HCT116 (cell line): ENCODE measurements around the gene TMEM51. TPM values are rescaled to one million over a fixed set of nuclear protein-coding genes. Genes with fewer than 3 reads are reported as not detected.

Experiments
- ATAC-seq: fragments of 200-7000 bp; cut with Tn5 transposase; 2 replicates; pipeline ENCODE4 v1.9.1; 2020; ENCODE audit warnings: mild to moderate bottlenecking, moderate library complexity
- BruUV-seq: library from RNA; stranded (reverse); fragments of 400-500 nt; replicated peaks from 2 replicates; lab custom pipeline; 2021; lab: Mats Ljungman, UMichigan
- CTCF ChIA-PET: fragments of 300-600 bp; sonication (Branson Sonifier 250); formaldehyde crosslinking; loops from one replicate; lab custom pipeline; 2021; ENCODE audit warnings: antibody characterized with exemption; lab: Charles Lee
- POLR2A ChIA-PET: fragments of 300-600, 350-600 bp; sonication (Branson Sonifier 250); formaldehyde crosslinking; loops from one replicate; lab custom pipeline; 2021; ENCODE audit warnings: antibody characterized with exemption; lab: Charles Lee
- RAD21 ChIA-PET, 2 experiments: fragments of 300-600 bp; sonication (Branson Sonifier 250); formaldehyde crosslinking; loops; one replicate each; lab custom pipeline; 2023; ENCODE audit warnings: low total read pairs in 2 of 2; ENCODE audit not compliant: uncharacterized antibody in 2 of 2, unreplicated experiment in 2 of 2, low non-redundant PET in 1 of 2; lab: Charles Lee
- DNase-seq: peaks from one replicate; pipeline ENCODE4 v3.0.0-alpha.2; 2010; ENCODE audit warnings: low read depth, low spot score
- H2AFZ ChIP-seq: fragments of 200-600 bp; shearing (Covaris generic), sonication (generic); 2 replicates; pipeline ENCODE4 v1.6.1; 2017; ENCODE audit warnings: low read depth, mixed run types, mixed read lengths, antibody characterized with exemption, low read length; ENCODE audit not compliant: poor library complexity, severe bottlenecking
- H3K27ac ChIP-seq: 2 replicates; pipeline ENCODE4 v1.5.1; 2012; ENCODE audit warnings: low read depth, low read length
- H3K27me3 ChIP-seq: fragments of 200-600 bp; sonication (generic); 2 replicates; pipeline ENCODE4 v1.6.1; 2016; ENCODE audit warnings: mixed run types, low read length, mixed read lengths; ENCODE audit not compliant: insufficient read depth
- H3K36me3 ChIP-seq, 2 experiments: fragments of 200-500 bp in 1 of 2; fragments of 200-600 bp in 1 of 2; sonication (Bioruptor generic) in 1 of 2; sonication (generic) in 1 of 2; 2 replicates each; pipeline versions ENCODE4 v1.5.1 to v1.6.1; 2014 to 2016; ENCODE audit warnings: low read length in 2 of 2, inconsistent platforms in 1 of 2, mixed read lengths in 1 of 2, mixed run types in 1 of 2; ENCODE audit not compliant: insufficient read depth in 2 of 2, control insufficient read depth in 1 of 2
- H3K4me1 ChIP-seq, 2 experiments: fragments of 200-600 bp in 1 of 2; sonication (generic) in 1 of 2; 2 replicates each; pipeline versions ENCODE4 v1.5.1 to v1.6.1; 2012 to 2017; ENCODE audit warnings: low read length in 2 of 2, inconsistent platforms in 1 of 2, mild to moderate bottlenecking in 1 of 2, mixed read lengths in 1 of 2, mixed run types in 1 of 2, moderate library complexity in 1 of 2; ENCODE audit not compliant: insufficient read depth in 2 of 2, control insufficient read depth in 1 of 2
- H3K4me2 ChIP-seq: fragments of 200-600 bp; sonication (generic); 2 replicates; pipeline ENCODE4 v1.6.1; 2017; ENCODE audit warnings: mixed run types, low read length, mixed read lengths
- H3K4me3 ChIP-seq, 2 experiments: fragments of 200-600 bp in 1 of 2; sonication (generic) in 1 of 2; replicated peaks in 1 of 2; 2 replicates each; pipeline ENCODE4 v1.5.1; 2011 to 2016; ENCODE audit warnings: low read length in 2 of 2, control low read depth in 1 of 2, low read depth in 1 of 2, mild to moderate bottlenecking in 1 of 2, mixed read lengths in 1 of 2, mixed run types in 1 of 2
- H3K79me2 ChIP-seq: fragments of 200-600 bp; sonication (generic); 2 replicates; pipeline ENCODE4 v1.6.1; 2017; ENCODE audit warnings: mild to moderate bottlenecking, mixed run types, low read length, moderate library complexity, mixed read lengths; ENCODE audit not compliant: insufficient read depth
- H3K9ac ChIP-seq: fragments of 200-600 bp; sonication (generic); 2 replicates; pipeline ENCODE4 v1.6.1; 2016; ENCODE audit warnings: low read length, mixed read lengths
- H3K9me2 ChIP-seq: fragments of 200-600 bp; sonication (generic), shearing (Covaris generic); 2 replicates; pipeline ENCODE4 v1.6.1; 2017; ENCODE audit warnings: mixed run types, mild to moderate bottlenecking, moderate library complexity; ENCODE audit not compliant: insufficient read depth
- H3K9me3 ChIP-seq, 2 experiments: fragments of 200-500 bp in 1 of 2; fragments of 200-600 bp in 1 of 2; sonication (Bioruptor generic) in 1 of 2; sonication (generic) in 1 of 2; 2 replicates each; pipeline ENCODE4 v1.6.1; 2014 to 2017; ENCODE audit warnings: low read length in 2 of 2, mixed read lengths in 2 of 2, inconsistent platforms in 1 of 2, low read depth in 1 of 2, mild to moderate bottlenecking in 1 of 2, mixed run types in 1 of 2, moderate library complexity in 1 of 2; ENCODE audit not compliant: control insufficient read depth in 1 of 2, insufficient read depth in 1 of 2
- H4K20me1 ChIP-seq: fragments of 200-600 bp; sonication (generic), shearing (Covaris generic); 2 replicates; pipeline ENCODE4 v1.6.1; 2017; ENCODE audit warnings: mixed run types, mild to moderate bottlenecking, moderate library complexity; ENCODE audit not compliant: insufficient read depth
- CEBPB ChIP-seq: IDR thresholded peaks from 2 replicates; pipeline ENCODE4 v1.6.1; 2012; ENCODE audit warnings: low read depth
- ELF1 ChIP-seq: IDR thresholded peaks from 2 replicates; pipeline ENCODE4 v1.6.1; 2012; ENCODE audit warnings: low read depth, borderline replicate concordance
- FOSL1 ChIP-seq: IDR thresholded peaks from 2 replicates; pipeline ENCODE4 v1.6.1; 2012; ENCODE audit warnings: low read depth
- RAD21 ChIP-seq: IDR thresholded peaks from 2 replicates; pipeline ENCODE4 v1.6.1; 2012; ENCODE audit warnings: low read depth, mild to moderate bottlenecking
- TCF7L2 ChIP-seq: IDR thresholded peaks from 2 replicates; pipeline ENCODE4 v1.7.0; 2011; ENCODE audit warnings: borderline replicate concordance, inconsistent platforms; ENCODE audit not compliant: insufficient read depth, insufficient read length; ENCODE audit errors: extremely low read depth
- ZFX ChIP-seq: fragments of 450-650 bp; IDR thresholded peaks from 2 replicates; pipeline ENCODE4 v1.6.1; 2017
- ZNF274 ChIP-seq: fragments of 200-500 bp; sonication (Bioruptor generic); IDR thresholded peaks from 2 replicates; pipeline ENCODE4 v1.6.1; 2014; ENCODE audit warnings: mild to moderate bottlenecking, low read depth, low read length, inconsistent platforms
- intact Hi-C: fragments of 100-400 bp; cut with micrococcal nuclease; formaldehyde crosslinking; loops from 2 replicates; pipeline ENCODE4 v1.10.0; 2022
- total RNA-seq: library from RNA; stranded (reverse); gene quantifications from one replicate; pipeline ENCODE4 v1.2.1, GENCODE V29; 2021; ENCODE audit not compliant: unreplicated experiment
- TF ChIP-seq, protein P1 (sequence below): IDR thresholded peaks from 2 replicates; pipeline ENCODE4 v1.6.1; 2012
- TF ChIP-seq, protein P2 (sequence below): IDR thresholded peaks from 2 replicates; pipeline ENCODE4 v1.6.1; 2012

TMEM51 gene
- total RNA-seq, 1 experiment from 2014 or later = 16.6 TPM

DNA sequence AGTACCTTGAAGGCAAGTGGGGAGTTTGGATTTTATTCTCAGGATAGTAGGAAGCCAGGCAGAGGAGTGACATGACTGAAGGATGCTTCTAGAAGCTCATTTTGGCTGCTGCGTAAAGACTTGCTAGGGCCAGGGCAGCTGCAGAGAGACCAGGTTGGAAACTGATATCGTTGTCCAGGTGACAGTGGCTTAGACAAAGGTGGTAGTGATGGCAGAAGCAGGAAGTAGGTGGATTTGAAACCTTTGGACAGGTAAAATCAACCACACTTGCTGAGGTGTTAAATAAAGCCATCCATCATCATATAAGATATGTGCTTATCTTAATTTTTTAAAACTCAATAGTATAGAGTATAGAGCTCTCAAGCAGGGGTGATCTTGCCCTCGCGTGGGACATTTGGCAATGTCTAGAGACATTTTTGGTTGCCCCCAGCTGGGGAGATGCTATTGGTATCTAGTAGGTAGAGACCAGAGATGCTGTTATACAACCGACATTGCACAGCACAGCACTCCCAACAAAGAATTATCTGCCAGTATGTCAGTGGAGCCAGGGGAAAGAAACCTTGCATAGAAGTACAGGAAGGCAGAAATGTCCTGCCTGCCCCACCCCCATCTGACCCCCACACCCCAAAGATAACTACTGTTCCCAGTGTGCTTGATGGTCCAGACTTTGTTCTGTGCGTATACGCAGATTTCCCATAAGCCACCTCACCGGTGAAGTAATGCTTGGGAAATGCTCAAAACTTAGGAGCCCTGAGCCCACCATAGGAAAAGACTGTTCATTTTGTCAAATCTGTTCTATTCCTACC, 31.1 kb downstream of the TMEM51 start:
- Histone ChIP-seq H3K4me2 (no peak overlapping the region), H3K4me3 (no peak overlapping the region), H3K4me1 (peaks cover 42 to 56% of the 10 kb centered on the region in 2 experiments), H3K9ac (no peak overlapping the region), H3K9me2 (no peaks in the 10 kb centered on the region), H2AFZ (no peak overlapping the region), H3K79me2 (peaks cover 92% of the 10 kb centered on the region), H3K27ac (no peak overlapping the region), H4K20me1 (no peaks in the 10 kb centered on the region), H3K27me3 (no peaks in the 10 kb centered on the region), H3K9me3 (no peaks in the 10 kb centered on the region), H3K36me3 (no peaks in the 10 kb centered on the region)
- ATAC-seq (no peak), DNase-seq (no peak)
- TF ChIP-seq, protein P1, sequence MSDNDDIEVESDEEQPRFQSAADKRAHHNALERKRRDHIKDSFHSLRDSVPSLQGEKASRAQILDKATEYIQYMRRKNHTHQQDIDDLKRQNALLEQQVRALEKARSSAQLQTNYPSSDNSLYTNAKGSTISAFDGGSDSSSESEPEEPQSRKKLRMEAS = no peak
- TF ChIP-seq TCF7L2 (no peak), FOSL1 (no peak)
- CTCF ChIA-PET = no interaction called here
- BruUV-seq = no TSS peak
- POLR2A ChIA-PET = no interaction called here
- intact Hi-C loops = no loop called here
- RAD21 ChIA-PET = no interaction called here

DNA sequence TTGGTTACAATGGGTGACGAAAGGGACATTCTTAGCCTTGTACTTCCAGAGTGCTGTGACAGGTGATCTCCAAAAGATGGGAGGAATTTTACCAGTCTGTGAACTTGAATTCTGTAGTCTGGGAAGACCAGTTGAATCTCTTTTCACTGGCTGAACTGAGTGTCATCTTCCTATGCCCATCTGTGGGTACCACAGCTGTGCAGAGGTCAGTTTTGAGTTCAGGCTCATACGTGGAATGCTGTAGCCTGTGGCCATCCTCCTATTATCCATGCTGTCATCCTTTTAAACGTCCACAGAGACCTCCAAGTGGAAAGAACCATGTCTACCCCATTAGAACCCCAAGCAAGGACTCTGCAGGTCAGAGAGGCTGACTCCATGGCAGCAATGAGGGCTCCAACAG, 32.1 kb downstream of the TMEM51 start:
- peaks cover 92% of the 10 kb centered on the region for H3K79me2 ChIP-seq
- no peak overlapping the region for H3K9ac ChIP-seq
- intact Hi-C loops = no loop called here
- ChIA-PET RAD21 (no interaction called here), CTCF (no interaction called here), POLR2A (no interaction called here)
- TF ChIP-seq TCF7L2 (no peak), ZNF274 (no peak), FOSL1 (no peak), CEBPB (no peak), ZFX (no peak), ELF1 (no peak), RAD21 (no peak)
- TF ChIP-seq, protein P2, sequence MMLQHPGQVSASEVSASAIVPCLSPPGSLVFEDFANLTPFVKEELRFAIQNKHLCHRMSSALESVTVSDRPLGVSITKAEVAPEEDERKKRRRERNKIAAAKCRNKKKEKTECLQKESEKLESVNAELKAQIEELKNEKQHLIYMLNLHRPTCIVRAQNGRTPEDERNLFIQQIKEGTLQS = no peak
- H3K36me3 ChIP-seq = no peaks in the 10 kb centered on the region
- peaks cover 33 to 54% of the 10 kb centered on the region in 2 experiments for H3K4me1 ChIP-seq
- no TSS peak for BruUV-seq
- no peaks in the 10 kb centered on the region for H3K9me3 ChIP-seq
- ATAC-seq (no peak), DNase-seq (no peak)
- H3K27ac ChIP-seq = no peak overlapping the region
- H3K4me3 ChIP-seq = no peak overlapping the region
- H3K9me2 ChIP-seq = no peaks in the 10 kb centered on the region
- no peaks in the 10 kb centered on the region for H3K27me3 ChIP-seq
- H2AFZ ChIP-seq = no peak overlapping the region
- no peak overlapping the region for H3K4me2 ChIP-seq
- H4K20me1 ChIP-seq = no peaks in the 10 kb centered on the region
